Loucy (cell line): ENCODE measurements around the gene ARHGEF26.

ENCODE experiments used
- CTCF ChIP-seq: fragments of 200-600 bp; sonication (generic); conservative IDR thresholded peaks from 2 replicates; pipeline ENCODE4 v1.5.1; 2014; ENCODE audit warnings: mild to moderate bottlenecking, antibody characterized with exemption, low read length
- EZH2phosphoT487 ChIP-seq: fragments of 200-600 bp; IDR thresholded peaks from 2 replicates; pipeline ENCODE4 v1.6.1; 2018; ENCODE audit warnings: antibody characterized with exemption, mild to moderate bottlenecking, moderate library complexity, borderline replicate concordance

GRCh38 chr3:154192225-154192624 is 71.0 kb downstream of the ARHGEF26 start:
- TF ChIP-seq CTCF (no peak), EZH2phosphoT487 (no peak)
